HCT116 (cell line): ENCODE data around the gene ZNF496. TPM values are rescaled to one million over a fixed set of nuclear protein-coding genes. Genes with fewer than 3 reads are reported as not detected.
"Not testable (repeated sequence)": the region's sequence is repeated elsewhere in the genome, so short reads cannot be mapped to it uniquely, and the experiment has no call there.

ENCODE experiments used
- ATAC-seq: fragments of 200-7000 bp; cut with Tn5 transposase; 2 replicates; pipeline ENCODE4 v1.9.1; 2020; ENCODE audit warnings: mild to moderate bottlenecking, moderate library complexity
- BruUV-seq: library from RNA; stranded (reverse); fragments of 400-500 nt; replicated peaks from 2 replicates; lab custom pipeline; 2021; lab: Mats Ljungman, UMichigan
- CTCF ChIA-PET: fragments of 300-600 bp; sonication (Branson Sonifier 250); formaldehyde crosslinking; loops from one replicate; lab custom pipeline; 2021; ENCODE audit warnings: antibody characterized with exemption; lab: Charles Lee
- POLR2A ChIA-PET: fragments of 300-600, 350-600 bp; sonication (Branson Sonifier 250); formaldehyde crosslinking; loops from one replicate; lab custom pipeline; 2021; ENCODE audit warnings: antibody characterized with exemption; lab: Charles Lee
- RAD21 ChIA-PET, 2 experiments: fragments of 300-600 bp; sonication (Branson Sonifier 250); formaldehyde crosslinking; loops; one replicate each; lab custom pipeline; 2023; ENCODE audit warnings: low total read pairs in 2 of 2; ENCODE audit not compliant: uncharacterized antibody in 2 of 2, unreplicated experiment in 2 of 2, low non-redundant PET in 1 of 2; lab: Charles Lee
- DNase-seq: peaks from one replicate; pipeline ENCODE4 v3.0.0-alpha.2; 2010; ENCODE audit warnings: low read depth, low spot score
- H2AFZ ChIP-seq: fragments of 200-600 bp; shearing (Covaris generic), sonication (generic); 2 replicates; pipeline ENCODE4 v1.6.1; 2017; ENCODE audit warnings: low read depth, mixed run types, mixed read lengths, antibody characterized with exemption, low read length; ENCODE audit not compliant: poor library complexity, severe bottlenecking
- H3K27ac ChIP-seq: 2 replicates; pipeline ENCODE4 v1.5.1; 2012; ENCODE audit warnings: low read depth, low read length
- H3K27me3 ChIP-seq: fragments of 200-600 bp; sonication (generic); 2 replicates; pipeline ENCODE4 v1.6.1; 2016; ENCODE audit warnings: mixed run types, low read length, mixed read lengths; ENCODE audit not compliant: insufficient read depth
- H3K36me3 ChIP-seq, 2 experiments: fragments of 200-500 bp in 1 of 2; fragments of 200-600 bp in 1 of 2; sonication (Bioruptor generic) in 1 of 2; sonication (generic) in 1 of 2; 2 replicates each; pipeline versions ENCODE4 v1.5.1 to v1.6.1; 2014 to 2016; ENCODE audit warnings: low read length in 2 of 2, inconsistent platforms in 1 of 2, mixed read lengths in 1 of 2, mixed run types in 1 of 2; ENCODE audit not compliant: insufficient read depth in 2 of 2, control insufficient read depth in 1 of 2
- H3K4me1 ChIP-seq, 2 experiments: fragments of 200-600 bp in 1 of 2; sonication (generic) in 1 of 2; 2 replicates each; pipeline versions ENCODE4 v1.5.1 to v1.6.1; 2012 to 2017; ENCODE audit warnings: low read length in 2 of 2, inconsistent platforms in 1 of 2, mild to moderate bottlenecking in 1 of 2, mixed read lengths in 1 of 2, mixed run types in 1 of 2, moderate library complexity in 1 of 2; ENCODE audit not compliant: insufficient read depth in 2 of 2, control insufficient read depth in 1 of 2
- H3K4me2 ChIP-seq: fragments of 200-600 bp; sonication (generic); 2 replicates; pipeline ENCODE4 v1.6.1; 2017; ENCODE audit warnings: mixed run types, low read length, mixed read lengths
- H3K4me3 ChIP-seq, 2 experiments: fragments of 200-600 bp in 1 of 2; sonication (generic) in 1 of 2; replicated peaks in 1 of 2; 2 replicates each; pipeline ENCODE4 v1.5.1; 2011 to 2016; ENCODE audit warnings: low read length in 2 of 2, control low read depth in 1 of 2, low read depth in 1 of 2, mild to moderate bottlenecking in 1 of 2, mixed read lengths in 1 of 2, mixed run types in 1 of 2
- H3K79me2 ChIP-seq: fragments of 200-600 bp; sonication (generic); 2 replicates; pipeline ENCODE4 v1.6.1; 2017; ENCODE audit warnings: mild to moderate bottlenecking, mixed run types, low read length, moderate library complexity, mixed read lengths; ENCODE audit not compliant: insufficient read depth
- H3K9ac ChIP-seq: fragments of 200-600 bp; sonication (generic); 2 replicates; pipeline ENCODE4 v1.6.1; 2016; ENCODE audit warnings: low read length, mixed read lengths
- H3K9me2 ChIP-seq: fragments of 200-600 bp; sonication (generic), shearing (Covaris generic); 2 replicates; pipeline ENCODE4 v1.6.1; 2017; ENCODE audit warnings: mixed run types, mild to moderate bottlenecking, moderate library complexity; ENCODE audit not compliant: insufficient read depth
- H3K9me3 ChIP-seq, 2 experiments: fragments of 200-500 bp in 1 of 2; fragments of 200-600 bp in 1 of 2; sonication (Bioruptor generic) in 1 of 2; sonication (generic) in 1 of 2; 2 replicates each; pipeline ENCODE4 v1.6.1; 2014 to 2017; ENCODE audit warnings: low read length in 2 of 2, mixed read lengths in 2 of 2, inconsistent platforms in 1 of 2, low read depth in 1 of 2, mild to moderate bottlenecking in 1 of 2, mixed run types in 1 of 2, moderate library complexity in 1 of 2; ENCODE audit not compliant: control insufficient read depth in 1 of 2, insufficient read depth in 1 of 2
- H4K20me1 ChIP-seq: fragments of 200-600 bp; sonication (generic), shearing (Covaris generic); 2 replicates; pipeline ENCODE4 v1.6.1; 2017; ENCODE audit warnings: mixed run types, mild to moderate bottlenecking, moderate library complexity; ENCODE audit not compliant: insufficient read depth
- EGR1 ChIP-seq: IDR thresholded peaks from 2 replicates; pipeline ENCODE4 v1.6.1; 2012; ENCODE audit warnings: low read depth
- EZH2phosphoT487 ChIP-seq: fragments of 200-600 bp; IDR thresholded peaks from 2 replicates; pipeline ENCODE4 v1.6.1; 2018; ENCODE audit warnings: antibody characterized with exemption, borderline replicate concordance
- REST ChIP-seq: IDR thresholded peaks from 2 replicates; pipeline ENCODE4 v1.6.1; 2012; ENCODE audit warnings: low read depth
- SRF ChIP-seq: IDR thresholded peaks from 2 replicates; pipeline ENCODE4 v1.6.1; 2012; ENCODE audit warnings: low read depth
- YY1 ChIP-seq: IDR thresholded peaks from 2 replicates; pipeline ENCODE4 v1.6.1; 2011; ENCODE audit warnings: low read length, low read depth, moderate library complexity, mild to moderate bottlenecking; ENCODE audit not compliant: insufficient replicate concordance; ENCODE audit errors: extremely low read depth
- ZFX ChIP-seq: fragments of 450-650 bp; IDR thresholded peaks from 2 replicates; pipeline ENCODE4 v1.6.1; 2017
- intact Hi-C: fragments of 100-400 bp; cut with micrococcal nuclease; formaldehyde crosslinking; loops from 2 replicates; pipeline ENCODE4 v1.10.0; 2022
- total RNA-seq: library from RNA; stranded (reverse); gene quantifications from one replicate; pipeline ENCODE4 v1.2.1, GENCODE V29; 2021; ENCODE audit not compliant: unreplicated experiment

Gene ZNF496
- total RNA-seq, 1 experiment from 2014 or later = 37.4 TPM

GRCh38 chr1:247290576-247290975, 41.1 kb downstream of the ZNF496 start (continued):
- TF ChIP-seq REST = no peak
- TF ChIP-seq EZH2phosphoT487 = no peak
- TF ChIP-seq EGR1 = no peak

GRCh38 chr1:247289274-247289892, 42.3 kb downstream of the ZNF496 start:
- intact Hi-C loops, CTCF ChIA-PET, H3K9me3 ChIP-seq, H3K4me3 ChIP-seq, H4K20me1 ChIP-seq, H3K36me3 ChIP-seq, H3K27me3 ChIP-seq, H3K79me2 ChIP-seq, RAD21 ChIA-PET, POLR2A ChIA-PET, H2AFZ ChIP-seq, H3K27ac ChIP-seq, ATAC-seq, BruUV-seq, H3K4me1 ChIP-seq, DNase-seq, H3K4me2 ChIP-seq, H3K9ac ChIP-seq, H3K9me2 ChIP-seq: not testable (repeated sequence)

GRCh38 chr1:247288341-247288740, 43.3 kb downstream of the ZNF496 start:
- POLR2A ChIA-PET = no interaction called here

More at GRCh38 chr1:247288341-247288740, 43.3 kb downstream of the ZNF496 start:
- H3K4me3 ChIP-seq = no peak overlapping the region
- no peak overlapping the region for H3K9ac ChIP-seq
- H3K9me2 ChIP-seq = no peaks in the 10 kb centered on the region
- intact Hi-C loops = no loop called here
- H3K4me2 ChIP-seq = no peak overlapping the region
- ATAC-seq (no peak), DNase-seq (no peak)
- H3K27ac ChIP-seq = no peak overlapping the region
- no peaks in the 10 kb centered on the region for H3K9me3 ChIP-seq
- H2AFZ ChIP-seq = no peak overlapping the region
- H3K79me2 ChIP-seq = no peaks in the 10 kb centered on the region
- CTCF ChIA-PET = no interaction called here
- H3K27me3 ChIP-seq = no peaks in the 10 kb centered on the region
- RAD21 ChIA-PET = no interaction called here
- no peaks in the 10 kb centered on the region for H3K4me1 ChIP-seq
- H3K36me3 ChIP-seq = no peaks in the 10 kb centered on the region
- no TSS peak for BruUV-seq
- TF ChIP-seq YY1 (no peak), SRF (no peak), ZFX (no peak)
- TF ChIP-seq, all 23 proteins: peak for 0
- H4K20me1 ChIP-seq = no peaks in the 10 kb centered on the region
